HG03108 (cell line): ENCODE measurements around the gene ENTREP3.
A peak's percentile ranks its signal among the peaks of the same experiment; 100 is the strongest.
"Not testable (repeated sequence)": the region's sequence is repeated elsewhere in the genome, so short reads cannot be mapped to it uniquely, and the experiment has no call there.

Source experiments
- ATAC-seq: cut with Tn5 transposase; IDR thresholded peaks from one replicate; pipeline ENCODE4 v1.9.1; 2021; ENCODE audit warnings: moderate library complexity; ENCODE audit not compliant: unreplicated experiment

ENTREP3 gene

DNA sequence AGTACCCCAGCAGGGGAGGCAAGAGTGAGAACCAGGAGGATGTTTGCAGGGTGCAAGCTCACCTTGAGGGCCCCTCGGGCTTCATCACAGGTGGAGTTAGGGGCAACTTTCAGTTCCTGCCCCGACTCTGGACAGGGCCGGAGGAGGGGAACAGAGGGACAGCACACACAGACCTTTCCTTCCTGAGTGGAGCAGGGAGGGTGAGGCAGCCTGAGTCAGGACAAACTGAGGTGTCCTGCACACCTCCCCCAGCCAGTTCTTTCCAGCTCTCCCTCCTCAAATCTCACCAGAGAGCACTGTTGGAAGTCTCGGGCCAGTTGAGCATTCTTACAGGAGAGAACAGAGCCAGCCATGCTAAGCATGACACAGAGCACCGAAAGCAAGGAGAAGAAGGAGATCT is 1.5 kb downstream of the ENTREP3 start:
- no peak for ATAC-seq

DNA sequence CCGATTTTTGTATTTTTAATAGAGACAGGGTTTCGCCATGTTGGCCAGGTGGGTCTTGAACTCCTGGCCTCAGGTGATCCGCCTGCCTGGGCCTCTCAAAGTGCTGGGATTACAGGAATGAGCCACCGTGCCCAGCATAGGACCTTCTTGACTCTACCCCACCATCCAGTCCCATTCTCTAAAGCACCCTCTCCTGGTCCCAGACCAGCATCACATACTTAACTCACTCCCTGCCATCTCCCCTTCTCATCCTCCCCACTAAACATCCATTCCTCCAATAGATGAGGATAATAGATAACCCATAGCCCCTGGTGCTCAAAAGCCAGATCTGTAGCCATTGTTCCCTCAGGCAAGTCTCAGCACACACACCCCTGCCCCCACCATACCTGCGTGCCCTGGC is 2.1 kb downstream of the ENTREP3 start:
- ATAC-seq: no peak

DNA sequence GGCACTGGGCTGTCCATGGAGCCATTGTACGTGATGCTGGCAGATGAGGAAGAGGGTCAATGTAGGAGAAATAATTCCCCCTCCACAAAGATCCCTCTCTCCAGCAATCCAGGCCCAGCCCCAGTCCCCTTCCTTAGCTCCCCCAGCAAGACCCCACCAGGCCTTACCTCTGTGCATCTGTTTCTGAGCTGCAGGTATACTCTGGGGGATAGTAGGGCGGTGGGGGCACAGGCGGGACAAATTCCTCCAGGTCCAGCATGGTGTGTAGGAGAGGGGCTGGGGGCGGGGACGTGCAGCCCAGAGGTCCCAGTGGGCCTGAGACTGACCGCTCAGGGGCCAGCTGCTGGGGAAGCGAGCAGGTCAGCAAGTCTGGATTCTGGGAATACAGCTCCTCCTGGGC is 3.7 kb downstream of the ENTREP3 start:
- no peak for ATAC-seq

- ATAC-seq: peak; percentile 85
Measured at GRCh38 chr1:155250633-155251449, 4.4 kb downstream of the ENTREP3 start.

DNA sequence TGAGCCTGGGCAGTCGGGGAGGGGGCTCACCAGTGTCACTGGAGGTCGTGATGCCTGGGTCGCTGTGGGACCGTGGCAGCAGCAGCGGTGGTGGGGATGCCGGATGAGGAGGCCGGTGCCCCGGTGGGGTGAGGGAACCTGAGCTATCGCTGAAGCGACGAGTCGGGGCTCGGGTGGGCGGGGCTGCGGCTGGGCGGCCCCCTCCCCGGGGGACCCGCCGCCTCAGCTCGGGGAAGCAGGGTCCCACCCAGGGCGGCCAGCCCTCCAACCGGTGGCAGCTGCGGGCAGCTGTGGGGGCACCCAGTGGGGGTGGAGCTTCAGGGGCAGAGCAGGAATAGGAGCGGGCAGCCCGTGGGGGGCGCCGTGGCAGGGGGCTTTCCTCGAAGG is 5.0 kb downstream of the ENTREP3 start:
- peak; percentile 5 for ATAC-seq

DNA sequence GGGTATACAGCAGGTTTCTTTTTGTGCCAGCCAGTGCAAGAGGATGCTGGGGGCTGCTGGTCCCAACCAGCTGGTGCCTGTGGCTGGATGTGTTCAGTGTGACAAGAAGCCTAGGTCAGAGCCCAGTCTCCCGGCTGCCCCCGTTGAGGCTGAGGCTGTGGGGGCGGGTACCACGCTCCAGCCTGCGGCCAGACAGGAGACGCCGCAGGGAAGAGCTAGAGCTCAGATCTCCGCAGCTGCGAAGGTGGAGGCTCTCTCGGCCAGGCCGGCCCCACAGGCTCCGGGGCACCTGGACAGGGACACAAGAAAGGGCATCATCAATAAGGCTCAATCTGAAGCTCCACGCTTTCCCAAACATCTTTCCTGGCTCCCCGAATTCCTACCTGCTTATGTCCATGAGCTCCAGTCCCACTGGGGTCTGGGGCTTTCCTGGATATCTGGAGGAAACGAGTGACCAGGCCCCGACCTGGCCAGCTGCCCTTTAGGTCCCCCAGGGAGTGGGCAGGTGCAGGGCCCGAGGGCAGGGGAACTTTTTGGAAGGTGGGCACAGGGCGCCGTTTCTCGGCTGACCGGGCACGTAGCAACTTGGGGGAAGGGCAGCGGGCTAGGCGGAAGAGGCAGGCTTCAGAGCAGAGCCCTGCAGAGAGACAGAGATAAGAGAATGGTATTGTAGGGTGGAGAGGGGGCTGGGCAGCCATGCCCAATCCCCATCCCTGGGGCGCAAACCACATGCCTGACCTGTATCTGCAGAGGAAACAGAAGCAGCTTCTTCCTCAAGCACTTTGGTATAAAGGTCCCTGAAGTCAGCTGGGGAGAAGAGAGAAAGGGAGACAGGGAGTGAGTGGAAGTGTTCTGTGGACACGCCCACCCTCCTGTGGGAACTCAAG is 7.4 kb downstream of the ENTREP3 start:
- no peak for ATAC-seq

DNA sequence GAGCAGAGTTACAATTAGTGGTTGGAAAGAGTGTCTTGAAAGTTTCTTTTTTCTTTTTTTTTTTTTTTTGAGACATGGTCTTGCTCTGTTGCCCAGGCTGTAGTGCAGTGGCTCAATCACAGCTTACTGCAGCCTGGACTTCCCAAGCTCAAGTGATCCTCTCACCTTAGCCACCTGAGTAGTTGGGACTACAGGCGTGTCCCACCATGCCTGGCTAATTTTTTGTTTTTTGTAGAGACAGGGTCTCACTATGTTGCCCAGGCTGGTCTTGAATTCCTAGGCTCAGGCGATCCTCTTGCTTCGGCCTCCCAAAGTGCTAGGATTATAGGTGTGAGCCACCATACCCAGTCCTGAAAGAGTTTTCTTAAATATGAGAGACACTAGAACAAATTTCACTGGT is 8.5 kb downstream of the ENTREP3 start:
- ATAC-seq: not testable (repeated sequence)

DNA sequence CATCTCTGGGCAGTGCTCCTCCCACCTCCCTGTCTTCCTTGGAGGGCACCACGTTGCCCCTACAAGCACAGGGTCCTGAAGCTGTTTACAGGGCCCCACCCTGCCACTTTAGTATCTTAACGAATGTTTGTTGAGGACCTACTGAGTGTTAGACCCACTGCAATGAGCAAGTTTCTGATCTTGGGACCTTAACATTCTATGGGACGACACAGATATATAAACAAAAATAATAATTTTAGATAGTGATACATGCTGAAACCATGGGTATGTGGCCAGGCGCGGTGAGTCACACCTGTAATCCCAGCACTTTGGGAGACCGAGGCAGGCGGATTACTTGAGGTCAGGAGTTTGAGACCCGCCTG is 10.1 kb downstream of the ENTREP3 start:
- ATAC-seq: no peak

DNA sequence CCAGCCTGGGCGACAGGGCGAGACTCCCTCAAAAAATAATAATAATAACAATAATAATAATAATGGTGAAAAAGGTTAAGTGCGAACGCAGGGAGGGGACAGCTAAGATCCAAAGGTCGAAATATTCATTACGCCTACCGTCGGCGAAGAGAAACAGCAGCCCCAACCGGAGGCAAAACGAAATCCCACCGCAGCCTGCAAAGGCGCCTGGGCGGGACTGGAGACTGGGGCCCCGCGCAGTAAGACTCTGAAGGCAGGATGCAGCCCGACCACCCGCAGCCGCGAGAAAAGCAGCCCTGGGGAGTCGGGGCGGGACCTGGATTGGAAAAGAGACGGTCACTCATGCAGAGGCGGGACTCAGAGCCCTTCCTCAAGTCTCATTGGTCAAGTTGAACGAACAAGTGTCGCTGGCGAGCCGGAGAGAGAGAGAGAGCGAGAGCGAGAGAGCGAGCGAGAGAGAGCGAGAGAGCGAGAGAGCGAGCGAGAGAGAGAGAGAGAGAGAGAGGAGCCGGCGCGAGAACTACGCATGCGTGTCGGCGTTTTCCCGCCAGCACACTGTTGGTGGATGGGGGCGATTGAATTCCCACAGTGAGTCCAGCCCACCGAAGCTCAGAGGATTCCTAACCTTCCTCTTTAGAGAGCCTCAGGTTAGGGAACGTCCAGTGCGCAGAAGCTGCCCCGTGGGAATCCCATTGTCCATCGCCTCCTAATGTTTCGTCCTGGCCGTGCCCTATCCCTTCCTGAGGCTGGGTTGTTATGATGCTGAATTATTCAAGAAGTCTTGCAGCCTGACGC is 10.7 kb downstream of the ENTREP3 start:
- peak; percentile 90 for ATAC-seq

GRCh38 chr1:155242805-155243358 is 12.4 kb downstream of the ENTREP3 start:
- no peak for ATAC-seq

GRCh38 chr1:155241841-155242264 is 13.4 kb downstream of the ENTREP3 start:
- no peak for ATAC-seq

GRCh38 chr1:155241069-155241679 is 14.1 kb downstream of the ENTREP3 start:
- ATAC-seq: no peak

GRCh38 chr1:155236451-155236850 is 18.8 kb downstream of the ENTREP3 start:
- no peak for ATAC-seq

DNA sequence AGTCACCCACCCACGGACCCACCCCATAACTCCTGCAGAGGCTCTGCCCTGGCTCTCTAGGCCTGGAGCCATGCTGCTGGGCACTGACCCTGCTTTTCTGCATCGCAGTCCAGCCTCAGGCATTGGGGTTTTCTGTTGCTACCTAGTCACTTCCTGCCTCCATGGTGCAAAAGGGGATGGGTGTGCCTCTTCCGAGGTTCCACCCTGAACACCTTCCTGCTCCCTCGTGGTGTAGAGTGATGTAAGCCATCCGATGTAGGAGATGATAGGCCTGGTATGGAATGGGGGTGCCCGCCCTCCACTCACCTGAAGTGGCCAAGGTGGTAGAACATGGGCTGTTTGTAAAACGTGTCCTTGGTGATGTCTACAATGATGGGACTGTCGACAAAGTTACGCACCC is 19.9 kb downstream of the ENTREP3 start:
- not testable (repeated sequence) for ATAC-seq

DNA sequence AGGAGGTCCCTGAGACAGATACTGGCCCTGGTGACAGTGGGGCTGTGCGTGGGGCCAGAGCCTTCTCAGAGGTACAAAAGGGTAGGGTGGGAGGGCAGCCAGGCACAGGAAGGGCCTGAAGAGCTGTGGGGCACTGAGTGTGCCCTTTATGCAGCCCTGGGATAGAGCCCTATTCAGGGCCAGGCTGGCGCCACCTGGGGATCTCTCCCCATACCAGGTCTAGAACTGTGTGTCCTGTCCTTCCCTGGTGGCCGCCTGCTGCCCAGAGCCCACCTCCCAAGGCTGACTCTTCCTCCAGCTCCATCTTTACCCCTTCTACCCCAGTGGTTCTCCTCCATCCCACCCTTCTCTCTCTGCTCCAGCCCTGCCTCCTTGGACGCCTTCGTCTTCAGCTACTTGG is 21.8 kb downstream of the ENTREP3 start:
- not testable (repeated sequence) for ATAC-seq

DNA sequence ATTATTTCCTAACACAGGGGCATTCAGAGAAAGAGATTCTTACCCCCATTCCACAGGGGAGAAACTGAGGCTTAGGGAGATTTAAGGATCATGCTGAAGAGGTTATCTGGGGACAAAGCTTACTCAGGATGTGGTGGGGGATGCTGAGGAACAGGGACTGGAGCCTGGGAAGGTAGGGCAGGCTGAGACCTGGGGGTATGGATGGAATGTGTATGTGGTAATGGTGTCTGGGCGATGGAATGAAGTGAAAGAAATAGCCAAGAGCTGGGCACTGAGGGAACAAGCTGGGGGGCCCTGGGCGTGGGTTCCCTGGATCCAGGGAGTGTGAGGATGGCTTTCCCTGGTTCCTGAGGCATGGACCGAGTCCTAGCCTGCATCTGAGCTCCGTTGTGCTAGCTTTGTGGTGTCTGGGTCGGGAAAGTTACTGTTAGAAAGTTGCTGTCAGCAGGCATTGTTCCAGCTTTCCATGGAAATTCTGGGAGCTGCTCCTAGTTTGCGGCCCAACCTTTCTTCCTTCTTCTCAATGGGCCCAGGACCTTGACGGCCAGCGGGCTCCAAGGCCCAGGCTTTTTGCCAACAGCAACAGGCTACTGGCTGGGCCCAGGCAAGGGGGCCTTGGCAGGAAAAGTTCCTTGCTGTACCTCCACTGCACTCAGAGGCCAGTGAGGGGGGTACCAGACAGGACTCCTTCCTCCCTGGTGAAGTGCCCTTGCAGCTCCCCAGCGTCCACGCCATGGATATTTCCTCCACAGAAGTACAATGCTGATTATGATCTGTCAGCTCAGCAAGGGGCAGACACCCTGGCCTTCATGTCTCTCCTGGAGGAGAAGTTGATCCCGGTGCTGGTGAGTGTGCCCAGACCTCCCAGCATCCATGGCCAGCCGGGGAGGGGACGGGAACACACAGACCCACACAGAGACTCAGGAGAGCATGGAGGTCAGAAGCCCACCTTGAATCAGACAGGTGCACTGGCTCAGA is 23.0 kb downstream of the ENTREP3 start:
- ATAC-seq: not testable (repeated sequence)

- not testable (repeated sequence) for ATAC-seq
Measured at GRCh38 chr1:155231302-155231701, 24.0 kb downstream of the ENTREP3 start.

GRCh38 chr1:155228096-155228427 is 27.2 kb downstream of the ENTREP3 start:
- ATAC-seq: no peak
